Thoracic aorta (tissue), 2 donors: ENCODE results near the gene MAP4. TPM values are rescaled to one million over a fixed set of nuclear protein-coding genes. Genes with fewer than 3 reads are reported as not detected.

Source experiments
- ATAC-seq: fragments of 150-250 bp; one replicate; pipeline ENCODE4 v1.8.0; 2017; ENCODE audit warnings: low read depth; ENCODE audit not compliant: insufficient number of reproducible peaks, low FRiP score
- DNase-seq: peaks from one replicate; pipeline ENCODE4 v3.0.0-alpha.2; 2020; ENCODE audit warnings: low spot score
- H3K27ac ChIP-seq, 2 donors: fragments of 200-600 bp; sonication (generic); 1 replicate in 1 of 2; 2 replicates in 1 of 2; pipeline ENCODE4 v1.5.1; 2016; ENCODE audit warnings: mild to moderate bottlenecking in 2 of 2, moderate library complexity in 2 of 2
- H3K27me3 ChIP-seq: fragments of 200-600 bp; sonication (generic); replicated peaks from 2 replicates; pipeline ENCODE4 v1.6.0; 2016; ENCODE audit warnings: mild to moderate bottlenecking; ENCODE audit not compliant: insufficient read depth
- H3K36me3 ChIP-seq: fragments of 200-600 bp; sonication (generic); one replicate; pipeline ENCODE4 v1.5.1; 2016
- H3K4me1 ChIP-seq, 2 donors: fragments of 200-600 bp; sonication (generic); 1 replicate in 1 of 2; 2 replicates in 1 of 2; pipeline versions ENCODE4 v1.5.1 to v1.6.0; 2016; ENCODE audit warnings: low read depth in 2 of 2, mild to moderate bottlenecking in 1 of 2; ENCODE audit not compliant: control insufficient read depth in 1 of 2
- H3K4me3 ChIP-seq: fragments of 200-600 bp; sonication (generic); 2 replicates; pipeline ENCODE4 v1.5.1; 2016; ENCODE audit warnings: mild to moderate bottlenecking
- H3K9me3 ChIP-seq: fragments of 200-600 bp; sonication (generic); 2 replicates; pipeline ENCODE4 v1.5.1; 2016
- CTCF ChIP-seq: fragments of 200-600 bp; sonication (generic); IDR thresholded peaks from one replicate; pipeline ENCODE4 v1.5.1; 2019; ENCODE audit warnings: antibody characterized with exemption
- total RNA-seq, 2 donors: library from RNA; depleted of rRNA; stranded (reverse); fragments of >200 nt; gene quantifications; one replicate each; pipeline versions ENCODE4 v1.1.0 to v1.2.3, GENCODE V29; 2016

MAP4 gene
- total RNA-seq, 2 donors from 2014 or later: 252 to 264 TPM

- DNase-seq (no peak), ATAC-seq (no peak)
- H3K27me3 ChIP-seq: no peaks in the 10 kb centered on the region
- TF ChIP-seq CTCF: no peak
- no peak overlapping the region for H3K4me3 ChIP-seq
- peaks cover 25 to 67% of the 10 kb centered on the region in 2 donors for H3K4me1 ChIP-seq
- H3K9me3 ChIP-seq: no peaks in the 10 kb centered on the region
- no peaks in the 10 kb centered on the region for H3K36me3 ChIP-seq
- no peak overlapping the region for H3K27ac ChIP-seq
Measured at GRCh38 chr3:48024401-48024800, 8.2 kb upstream of the MAP4 start.

GRCh38 chr3:48023377-48023776 is 7.2 kb upstream of the MAP4 start:
- Histone ChIP-seq H3K27me3 (no peaks in the 10 kb centered on the region), H3K4me3 (no peak overlapping the region), H3K27ac (peak overlapping the region; percentile 41 to 74), H3K36me3 (no peaks in the 10 kb centered on the region), H3K4me1 (peaks cover 28 to 71% of the 10 kb centered on the region in 2 donors), H3K9me3 (no peaks in the 10 kb centered on the region)
- no peak for TF ChIP-seq CTCF
- no peak for ATAC-seq
- DNase-seq: no peak

- no peak for DNase-seq
- Histone ChIP-seq H3K4me3 (peak overlapping the region; percentile 47), H3K27me3 (no peaks in the 10 kb centered on the region), H3K9me3 (no peaks in the 10 kb centered on the region), H3K27ac (peak overlapping the region; percentile 41 to 74), H3K4me1 (peaks cover 35 to 73% of the 10 kb centered on the region in 2 donors), H3K36me3 (no peaks in the 10 kb centered on the region)
- ATAC-seq: no peak
- TF ChIP-seq CTCF: no peak
Measured at GRCh38 chr3:48022178-48022577, 6.0 kb upstream of the MAP4 start.

- Histone ChIP-seq H3K36me3 (no peaks in the 10 kb centered on the region), H3K4me3 (peak overlapping the region; percentile 39), H3K27ac (peak overlapping the region; percentile 85 to 90), H3K27me3 (no peaks in the 10 kb centered on the region), H3K9me3 (no peaks in the 10 kb centered on the region), H3K4me1 (peaks cover 60 to 77% of the 10 kb centered on the region in 2 donors)
- DNase-seq (peak; percentile 19), ATAC-seq (peak; percentile 85)
- no peak for TF ChIP-seq CTCF
Measured at GRCh38 chr3:48018841-48019240, 2.6 kb upstream of the MAP4 start.

- H3K9me3 ChIP-seq: no peaks in the 10 kb centered on the region
- H3K27ac ChIP-seq: peak overlapping the region; percentile 85 to 90
- no peak overlapping the region for H3K4me3 ChIP-seq
- H3K27me3 ChIP-seq: no peaks in the 10 kb centered on the region
- H3K36me3 ChIP-seq: no peaks in the 10 kb centered on the region
- H3K4me1 ChIP-seq: peaks cover 61 to 86% of the 10 kb centered on the region in 2 donors
- DNase-seq: no peak
- no peak for TF ChIP-seq CTCF
- no peak for ATAC-seq
Measured at GRCh38 chr3:48015431-48016180, 610 bp downstream of the MAP4 start.
